ENCODE data around the gene CTTN.

Gene CTTN

DNA sequence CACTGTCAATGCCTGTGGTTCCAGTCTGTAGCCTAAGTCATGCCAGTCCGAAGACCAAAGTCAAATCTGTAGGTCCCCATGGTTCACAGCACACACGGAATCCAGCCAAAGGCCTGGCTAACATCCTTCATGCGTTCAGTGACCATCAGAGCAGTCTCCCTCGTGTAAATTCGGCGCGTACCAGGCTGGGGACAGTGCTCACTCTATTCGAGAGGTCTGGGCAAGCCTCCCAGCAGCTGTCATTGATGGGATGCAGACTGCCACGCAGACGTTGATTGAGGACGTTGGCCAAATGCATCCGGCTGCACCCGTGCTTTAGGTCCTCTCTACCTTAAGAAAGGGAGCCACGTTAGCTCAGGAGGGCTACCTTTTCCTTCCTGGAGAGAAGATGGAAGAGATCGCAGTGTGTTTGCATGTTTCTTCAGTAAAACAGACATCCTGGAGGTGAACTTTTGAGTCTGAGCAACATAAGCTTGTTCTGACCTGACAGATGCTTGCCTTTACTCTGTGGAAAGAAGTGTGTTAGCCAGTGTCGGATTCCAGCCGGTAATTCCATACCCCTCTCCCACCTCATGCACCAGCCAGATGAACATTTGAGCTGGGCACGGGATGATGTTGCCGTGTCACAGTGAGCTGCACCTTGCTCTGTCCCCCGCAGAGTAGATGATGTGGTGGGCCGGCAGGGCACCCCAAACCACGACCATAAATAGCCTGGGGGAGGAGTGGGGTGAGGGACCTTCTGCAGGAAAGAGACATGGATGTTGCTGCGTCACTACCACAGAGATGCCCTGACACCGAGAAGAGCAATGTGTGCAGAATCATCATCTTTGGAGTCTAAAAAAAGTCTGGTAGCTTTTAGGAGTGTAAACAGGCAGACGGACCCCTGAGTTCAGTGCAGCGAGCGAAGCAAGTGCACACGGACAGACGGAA, 12.2 kb downstream of the CTTN start:
- DNase-seq: no peak

GRCh38 chr11:70411713-70412452, 13.6 kb downstream of the CTTN start:
- DNase-seq: no peak

DNA sequence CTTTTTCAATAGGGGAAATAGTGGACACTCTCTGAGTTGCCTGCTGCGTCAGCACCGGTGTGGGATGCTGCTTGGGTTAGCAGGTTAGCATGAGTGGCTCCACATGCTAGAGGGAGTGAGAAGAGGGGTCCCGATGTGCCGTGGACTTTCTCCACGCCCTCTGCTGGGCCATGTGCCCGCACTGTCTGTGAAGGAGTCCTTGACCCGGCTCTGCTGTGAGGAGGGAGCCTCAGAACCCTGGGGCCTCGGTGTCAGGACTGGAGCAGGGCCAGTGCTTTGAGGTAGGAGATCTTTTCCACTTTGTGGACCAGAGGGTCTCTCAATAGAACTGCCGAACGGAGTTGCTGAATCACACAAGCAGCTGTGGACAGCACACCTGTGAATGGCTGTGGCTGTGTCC, 14.8 kb downstream of the CTTN start:
- DNase-seq: no peak

GRCh38 chr11:70414341-70415100, 16.2 kb downstream of the CTTN start:
- no peak for DNase-seq

- no peak for DNase-seq
Measured at GRCh38 chr11:70415191-70415590, 16.9 kb downstream of the CTTN start.

- no peak for DNase-seq
Measured at GRCh38 chr11:70415642-70416395, 17.5 kb downstream of the CTTN start.

DNA sequence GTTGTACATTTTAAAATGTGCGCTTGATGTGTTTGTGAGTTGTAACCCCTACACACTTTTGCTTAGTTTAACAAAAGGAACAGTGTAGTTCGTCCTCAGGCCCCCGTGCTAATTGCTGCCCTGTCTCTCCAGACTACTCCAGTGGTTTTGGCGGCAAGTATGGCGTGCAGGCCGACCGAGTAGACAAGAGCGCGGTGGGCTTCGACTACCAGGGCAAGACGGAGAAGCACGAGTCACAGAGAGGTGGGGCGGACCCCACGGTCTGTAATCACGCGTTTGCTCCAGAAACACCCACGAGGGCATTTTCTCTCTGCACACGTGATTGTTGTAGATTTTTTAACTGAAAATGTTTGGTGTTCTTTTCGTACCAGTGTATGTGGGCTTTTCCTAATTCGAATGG, 18.6 kb downstream of the CTTN start:
- no peak for DNase-seq

DNA sequence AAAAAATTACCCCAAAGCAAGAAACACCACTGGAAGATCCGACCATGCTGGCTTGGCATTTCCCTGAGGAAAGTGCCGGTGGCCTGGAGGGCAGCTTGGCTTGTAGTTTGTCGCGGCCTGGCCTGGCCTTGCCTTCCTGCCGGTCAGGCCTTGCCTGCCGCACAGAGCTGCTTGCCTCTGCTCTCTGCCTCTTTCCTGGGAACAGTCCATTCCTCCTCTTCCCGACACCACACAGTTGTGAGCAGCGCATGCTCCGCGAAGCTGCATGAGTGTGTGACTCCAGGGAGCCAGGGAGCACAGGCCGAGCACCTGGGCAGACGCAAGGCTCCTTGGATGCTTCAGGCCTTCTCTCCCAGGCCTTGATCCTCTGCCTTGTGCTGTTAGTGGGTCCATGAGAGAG, 19.8 kb downstream of the CTTN start:
- DNase-seq: no peak

DNA sequence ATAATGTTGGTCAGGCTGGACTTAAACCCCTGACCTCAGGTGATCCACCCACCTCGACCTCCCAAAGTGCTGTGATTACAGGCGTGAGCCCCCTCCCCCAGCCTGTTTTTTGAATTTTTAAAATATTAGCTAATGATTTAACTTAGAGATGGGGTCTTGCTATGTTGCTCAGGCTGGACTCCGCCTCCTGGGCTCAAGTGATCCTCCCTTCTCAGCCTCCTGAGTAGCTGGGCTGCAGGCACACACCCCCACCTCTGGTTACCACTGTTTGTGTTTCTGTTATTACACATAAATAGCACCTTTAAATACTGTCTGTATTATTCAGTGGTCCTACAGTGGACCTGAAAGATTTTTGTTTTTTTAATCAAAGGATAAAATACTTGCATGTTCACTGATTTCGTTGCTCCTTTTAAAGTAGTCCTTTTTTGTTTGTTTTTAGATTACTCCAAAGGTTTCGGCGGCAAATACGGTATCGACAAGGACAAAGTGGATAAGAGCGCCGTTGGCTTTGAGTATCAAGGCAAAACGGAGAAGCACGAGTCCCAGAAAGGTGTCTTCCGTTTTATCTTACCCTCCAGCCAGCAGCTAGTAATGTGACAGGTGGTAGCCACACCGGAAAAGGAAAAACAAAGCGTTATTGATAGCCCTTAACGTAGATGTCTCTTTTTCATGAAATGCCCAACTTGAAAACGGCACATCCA, 21.1 kb downstream of the CTTN start:
- no peak for DNase-seq

DNA sequence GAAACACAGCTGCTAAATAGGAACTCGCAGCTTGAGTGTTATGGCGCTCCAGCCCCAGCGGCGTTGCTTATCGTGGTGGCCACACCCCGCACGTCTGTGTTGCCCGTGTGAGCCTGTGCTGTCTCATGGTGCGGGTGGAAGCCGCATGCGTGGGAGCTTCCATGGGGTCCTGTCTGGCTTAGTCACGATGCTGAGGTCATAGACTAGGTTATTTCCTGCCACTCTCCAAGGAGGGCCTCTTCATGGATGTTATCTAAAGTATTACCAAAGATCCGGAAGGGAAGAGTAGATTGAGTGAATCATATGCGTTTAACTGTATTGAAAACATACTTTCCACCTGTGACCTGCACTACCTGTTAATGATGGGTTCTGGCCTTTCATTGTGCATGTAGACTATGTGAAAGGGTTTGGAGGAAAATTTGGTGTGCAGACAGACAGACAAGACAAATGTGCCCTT, 21.7 kb downstream of the CTTN start:
- no peak for DNase-seq

GRCh38 chr11:70420496-70420895, 22.2 kb downstream of the CTTN start:
- no peak for DNase-seq

DNA sequence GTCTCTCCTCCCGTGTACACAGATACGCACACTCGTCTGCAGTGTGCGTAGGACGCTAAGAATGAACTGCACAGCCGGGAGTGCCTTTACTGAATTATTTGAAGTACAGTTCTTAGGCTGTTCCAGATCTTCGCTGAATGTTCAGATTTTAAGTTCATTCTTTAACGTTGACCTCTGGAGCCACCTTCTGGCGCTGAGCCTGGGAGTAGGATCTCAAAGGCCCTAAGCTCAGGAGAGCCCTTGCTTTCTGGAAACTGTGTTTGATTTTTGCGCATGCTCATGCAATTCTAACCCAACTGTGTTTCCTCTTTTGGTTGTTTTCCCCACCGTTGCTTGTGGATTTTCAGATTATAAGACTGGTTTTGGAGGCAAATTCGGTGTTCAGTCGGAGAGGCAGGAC, 22.8 kb downstream of the CTTN start:
- no peak for DNase-seq

DNA sequence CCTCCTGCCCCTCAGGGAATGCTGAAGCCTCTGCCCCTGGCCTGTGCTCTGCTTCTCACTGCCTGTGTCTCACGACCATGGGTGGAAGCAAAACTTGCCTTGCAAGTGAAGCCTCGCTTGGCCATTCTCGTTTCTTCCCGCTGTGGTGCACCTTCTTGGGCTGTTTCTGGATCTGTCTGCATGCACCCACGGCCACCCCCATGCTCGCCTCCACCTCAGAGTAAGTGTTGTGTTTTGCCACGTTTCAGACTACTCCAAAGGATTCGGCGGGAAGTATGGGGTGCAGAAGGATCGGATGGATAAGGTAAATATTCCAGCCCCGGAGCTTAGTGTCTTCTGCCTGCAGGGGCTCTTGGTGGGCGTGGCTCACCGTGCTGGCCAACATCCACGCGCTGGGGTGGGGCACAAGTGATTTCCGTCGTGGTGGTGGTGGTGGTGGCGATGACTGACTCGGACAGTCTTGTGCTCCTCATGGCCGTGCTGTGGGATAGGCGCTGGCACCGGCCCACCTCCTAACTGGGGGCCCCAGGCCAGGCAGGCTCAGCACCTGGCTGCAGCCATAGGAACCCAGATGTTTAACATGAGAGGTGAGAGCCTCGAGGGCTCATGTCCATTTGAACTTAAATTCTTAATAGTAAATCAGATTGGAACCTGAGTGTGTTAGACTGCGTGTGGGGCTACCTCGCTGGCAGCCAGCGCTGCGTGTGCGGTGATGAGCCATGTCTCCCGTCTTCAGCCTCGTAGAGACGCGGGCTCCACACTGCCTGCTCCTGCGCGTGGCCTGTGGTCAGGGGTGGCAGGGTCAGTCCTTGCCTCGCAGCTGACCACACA, 24.6 kb downstream of the CTTN start:
- no peak for DNase-seq

DNA sequence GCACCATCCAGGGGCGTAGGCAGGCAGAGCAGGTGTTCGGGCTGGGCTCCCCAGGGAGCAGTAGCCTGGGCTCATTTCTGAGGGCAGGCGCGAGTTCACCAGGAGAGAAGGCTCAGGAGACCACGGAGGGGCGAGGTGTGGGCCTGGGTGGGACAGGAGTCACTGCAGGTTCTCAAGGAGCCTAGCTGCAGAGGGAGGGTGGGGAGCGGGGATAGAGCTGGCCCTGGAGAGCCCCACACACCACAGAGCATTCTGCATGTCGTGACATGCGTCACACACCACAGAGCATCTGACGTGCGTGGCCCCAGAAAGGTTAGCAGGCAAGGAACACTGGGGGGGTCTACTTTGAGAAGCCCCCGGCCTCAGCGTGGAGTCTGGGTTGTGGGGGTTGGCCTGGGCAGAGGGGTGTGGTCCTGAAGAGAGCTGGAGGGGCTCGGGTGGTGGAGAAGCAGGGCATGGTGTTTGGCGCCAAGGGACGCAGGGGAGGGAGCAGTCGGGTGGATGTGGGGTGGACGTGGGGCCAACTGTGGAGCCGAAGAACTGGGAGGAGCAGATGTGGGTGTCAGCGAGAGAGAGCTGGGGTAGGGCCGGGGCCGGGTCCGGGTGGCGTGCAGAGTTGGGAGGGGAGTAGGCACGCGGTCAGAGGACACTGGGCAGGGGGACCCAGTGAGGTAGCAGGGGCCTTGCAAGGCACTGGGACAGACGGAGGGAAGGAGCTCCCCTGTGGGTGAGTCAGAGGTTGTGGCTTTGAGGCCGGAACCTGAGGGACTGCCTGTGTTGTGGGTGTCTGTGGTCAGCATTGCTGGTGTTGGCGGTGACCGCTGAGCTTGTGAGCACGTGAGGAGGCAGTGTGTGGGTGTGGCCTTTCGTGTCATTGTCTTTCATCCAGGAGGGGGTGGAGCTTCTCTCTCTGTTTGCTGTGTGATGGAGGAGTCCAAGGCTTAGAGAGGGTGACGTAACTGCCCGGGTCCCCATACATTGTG, 25.5 kb downstream of the CTTN start:
- DNase-seq: no peak

DNA sequence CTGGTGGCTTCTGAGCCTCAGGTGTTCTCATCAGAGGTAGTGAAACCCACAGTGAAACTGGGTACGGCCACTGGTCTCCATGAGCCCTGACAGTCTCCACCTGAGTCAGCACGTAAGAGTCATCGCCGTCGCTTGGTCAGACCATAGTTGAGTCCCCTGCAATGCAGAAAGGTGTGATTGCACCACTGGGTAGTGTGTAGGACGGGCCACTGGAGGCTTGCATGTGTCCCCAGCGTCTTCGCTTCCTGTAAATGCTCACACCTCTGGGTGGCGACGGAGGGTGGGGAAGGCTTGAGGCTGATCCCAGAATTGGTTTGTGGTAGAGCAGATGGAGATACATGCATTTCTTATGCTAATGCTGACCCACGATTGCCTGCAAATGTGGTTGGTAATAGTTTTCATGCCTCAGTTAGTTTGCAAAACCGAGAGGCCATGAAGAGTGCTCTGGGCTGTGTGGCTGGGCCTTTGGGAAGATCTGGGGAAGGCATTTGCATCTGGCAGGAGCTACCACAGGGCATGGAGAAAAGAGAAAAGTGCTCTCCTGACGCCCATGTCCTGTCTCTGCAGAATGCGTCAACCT, 26.5 kb downstream of the CTTN start:
- no peak for DNase-seq

DNA sequence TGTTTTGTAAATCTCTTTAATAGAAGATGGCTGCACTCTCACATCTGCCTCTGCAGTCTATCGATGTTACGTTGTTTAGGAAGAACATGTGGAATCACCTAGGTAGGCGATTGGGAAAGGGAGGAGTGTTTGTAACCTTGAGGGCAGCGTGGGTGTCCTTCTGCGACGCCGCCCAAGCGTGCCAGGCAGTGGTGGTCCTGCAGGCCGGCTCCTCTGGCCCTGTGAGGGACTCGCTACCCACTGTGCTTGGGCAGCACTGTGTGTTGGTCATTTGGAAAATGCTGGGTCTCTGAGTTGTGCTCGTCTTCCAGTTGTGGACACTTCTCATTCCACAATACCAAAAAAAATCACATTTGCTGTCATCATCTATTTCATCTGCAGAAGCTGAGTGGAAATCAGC, 29.1 kb downstream of the CTTN start:
- DNase-seq: no peak

DNA sequence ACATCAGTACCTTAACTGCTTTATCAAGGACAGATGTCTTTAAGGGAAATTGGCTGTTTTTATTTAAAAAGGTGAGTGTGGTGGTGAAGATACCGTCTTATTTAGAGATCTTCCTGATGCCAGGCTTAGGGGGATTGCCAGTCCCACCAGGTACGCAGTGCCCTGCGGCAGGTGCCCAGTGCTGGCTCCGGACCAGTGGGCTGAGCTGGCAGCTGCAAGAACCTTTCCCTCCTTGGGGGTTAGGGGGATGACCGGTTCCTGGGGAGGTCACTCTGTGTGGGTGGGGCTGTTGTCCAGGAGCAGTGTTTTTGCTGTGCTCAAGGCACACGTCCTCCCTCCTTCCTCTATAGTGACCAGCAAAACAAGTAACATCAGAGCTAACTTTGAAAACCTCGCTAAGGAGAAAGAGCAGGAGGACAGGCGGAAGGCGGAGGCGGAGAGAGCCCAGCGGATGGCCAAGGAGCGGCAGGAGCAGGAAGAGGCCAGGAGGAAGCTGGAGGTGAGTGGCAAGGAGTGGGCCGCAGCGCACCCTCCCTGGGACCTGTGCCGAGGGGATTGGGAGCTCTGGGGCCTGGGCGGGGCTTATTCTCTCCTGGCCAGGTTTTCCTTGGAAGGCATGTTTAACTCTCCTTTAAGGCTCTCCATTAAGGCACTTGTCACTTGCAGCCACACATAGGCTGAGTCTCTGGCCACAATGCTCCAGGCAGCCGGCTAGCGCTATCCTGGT, 30.5 kb downstream of the CTTN start:
- no peak for DNase-seq

DNA sequence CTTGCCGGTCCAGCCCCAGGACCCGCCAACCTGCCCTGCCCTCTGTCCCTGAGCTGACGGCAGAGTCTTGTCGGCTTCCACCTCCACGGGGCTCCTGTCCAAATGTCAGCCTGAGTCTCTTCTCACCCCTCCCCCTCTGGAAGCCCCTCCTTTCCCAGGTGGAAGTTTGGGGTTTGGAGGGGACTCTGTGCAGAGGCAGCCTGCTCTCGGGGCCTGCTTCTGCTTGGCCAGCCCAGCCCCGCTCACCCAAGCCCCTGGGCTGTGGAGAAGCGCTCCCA, 31.0 kb downstream of the CTTN start:
- no peak for DNase-seq
